Measurements from ENCODE around the gene PFN3. TPM values are rescaled to one million over a fixed set of nuclear protein-coding genes. Genes with fewer than 3 reads are reported as not detected.
A peak's percentile ranks its signal among the peaks of the same experiment; 100 is the strongest.

Gene PFN3
- total and polyA plus RNA-seq, 2 of the 4 experiments (the other 2 are of a cell fraction): not detected

DNA sequence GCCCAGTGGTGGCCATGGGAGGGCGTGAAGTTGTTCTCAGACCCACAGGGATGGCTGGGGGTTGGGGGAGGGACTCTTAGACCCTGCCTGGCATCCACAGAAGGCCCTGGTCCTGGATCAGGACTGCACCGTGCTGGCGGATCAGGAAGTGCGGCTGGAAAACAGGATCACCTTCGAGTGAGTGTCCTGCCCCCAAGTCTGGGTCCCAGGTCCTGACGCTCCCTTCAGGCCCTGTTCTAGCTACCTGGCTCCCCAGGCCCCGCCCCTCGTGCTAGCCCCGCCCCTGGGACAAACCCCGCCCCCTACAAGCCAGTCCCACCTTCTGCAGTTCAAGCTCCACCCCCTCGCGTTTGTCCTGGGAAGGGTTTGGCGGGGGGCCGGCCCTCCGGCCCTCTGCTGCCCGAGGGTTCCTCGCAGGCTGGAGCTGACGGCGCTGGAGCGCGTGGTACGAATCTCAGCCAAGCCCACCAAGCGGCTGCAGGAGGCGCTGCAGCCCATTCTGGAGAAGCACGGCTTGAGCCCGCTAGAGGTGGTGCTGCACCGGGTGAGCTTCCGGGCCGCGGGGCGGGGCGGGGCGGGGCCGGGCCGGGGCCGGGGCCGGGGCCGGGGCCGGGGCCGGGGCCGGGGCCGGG lies 29.9 kb downstream of the PFN3 start (continued):
- TF ChIP-seq MAZ (IDR thresholded peaks at IDR 0.05; ENCODE audit: borderline replicate concordance, low read depth, low read length): peak; percentile 40

DNA sequence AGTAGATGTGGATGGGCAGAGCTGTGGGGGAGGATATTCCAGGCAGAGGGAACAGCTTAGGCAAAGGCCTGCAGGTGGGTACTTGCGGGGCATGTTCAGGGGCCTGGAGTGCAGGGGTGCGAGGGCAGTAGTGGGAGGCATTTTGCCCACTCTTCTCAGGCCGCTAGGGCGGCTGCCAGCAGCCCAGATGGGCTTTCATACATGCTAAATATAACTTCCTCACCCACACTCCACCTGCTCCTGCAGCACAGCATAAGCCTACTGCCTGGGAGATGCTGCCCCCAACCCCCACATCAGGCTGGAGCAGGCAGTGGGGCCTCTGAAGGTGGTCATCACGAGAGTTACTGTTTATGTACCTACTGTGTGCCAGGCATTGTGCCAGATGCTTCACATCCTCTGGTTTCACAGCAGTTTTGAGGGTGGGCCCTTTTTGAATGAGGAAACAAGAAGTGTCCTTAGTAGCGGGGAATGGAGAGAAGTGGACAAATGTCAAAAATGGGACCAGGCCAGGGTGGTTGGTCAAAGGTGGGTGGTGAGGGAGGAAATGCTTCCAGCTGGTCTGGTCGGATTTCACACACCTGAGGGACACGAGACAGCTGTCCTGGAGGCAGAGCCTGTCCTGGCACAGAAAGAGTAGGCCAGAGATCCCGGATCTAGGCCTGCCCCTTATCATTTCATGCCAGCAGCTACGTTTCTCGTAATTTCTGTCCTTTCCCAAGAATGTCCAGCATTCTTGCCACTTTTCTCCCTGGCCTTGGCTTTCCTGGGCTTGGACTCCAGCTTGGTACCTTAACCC lies 30.6 kb downstream of the PFN3 start:
- no peak overlapping the region for H3K4me2 ChIP-seq (ENCODE audit: low read depth, low read length)
- no peak overlapping the region for H2BK5ac ChIP-seq (ENCODE audit: low read depth, low read length, poor library complexity, severe bottlenecking)
- no peak overlapping the region for H4K8ac ChIP-seq (ENCODE audit: low read depth in 2 of 2, low read length in 2 of 2)
- H3K4me1 ChIP-seq (ENCODE audit: control insufficient read depth, insufficient read depth, low read length): peaks cover 11% of the 10 kb centered on the region; the same call in 1 of the 2 replicates
- no peak overlapping the region for H3K27ac ChIP-seq (ENCODE audit: insufficient read depth, low read length)
- TF ChIP-seq CHD1 (IDR thresholded peaks at IDR 0.05; ENCODE audit: low read depth, low read length): no peak
- TF ChIP-seq FOS (IDR thresholded peaks at IDR 0.05; ENCODE audit: low read depth, low read length): no peak
- no peak for TF ChIP-seq SMC3 (IDR thresholded peaks at IDR 0.05; ENCODE audit: low read depth, low read length)
- TF ChIP-seq RAD21 (IDR thresholded peaks at IDR 0.05; ENCODE audit: low read length): no peak
- TF ChIP-seq RFX5 (IDR thresholded peaks at IDR 0.05; ENCODE audit: low read depth, low read length): no peak
- TF ChIP-seq BHLHE40 (IDR thresholded peaks at IDR 0.05; ENCODE audit: low read depth, low read length): no peak
- TF ChIP-seq, protein P1, sequence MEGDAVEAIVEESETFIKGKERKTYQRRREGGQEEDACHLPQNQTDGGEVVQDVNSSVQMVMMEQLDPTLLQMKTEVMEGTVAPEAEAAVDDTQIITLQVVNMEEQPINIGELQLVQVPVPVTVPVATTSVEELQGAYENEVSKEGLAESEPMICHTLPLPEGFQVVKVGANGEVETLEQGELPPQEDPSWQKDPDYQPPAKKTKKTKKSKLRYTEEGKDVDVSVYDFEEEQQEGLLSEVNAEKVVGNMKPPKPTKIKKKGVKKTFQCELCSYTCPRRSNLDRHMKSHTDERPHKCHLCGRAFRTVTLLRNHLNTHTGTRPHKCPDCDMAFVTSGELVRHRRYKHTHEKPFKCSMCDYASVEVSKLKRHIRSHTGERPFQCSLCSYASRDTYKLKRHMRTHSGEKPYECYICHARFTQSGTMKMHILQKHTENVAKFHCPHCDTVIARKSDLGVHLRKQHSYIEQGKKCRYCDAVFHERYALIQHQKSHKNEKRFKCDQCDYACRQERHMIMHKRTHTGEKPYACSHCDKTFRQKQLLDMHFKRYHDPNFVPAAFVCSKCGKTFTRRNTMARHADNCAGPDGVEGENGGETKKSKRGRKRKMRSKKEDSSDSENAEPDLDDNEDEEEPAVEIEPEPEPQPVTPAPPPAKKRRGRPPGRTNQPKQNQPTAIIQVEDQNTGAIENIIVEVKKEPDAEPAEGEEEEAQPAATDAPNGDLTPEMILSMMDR (conservative IDR thresholded peaks at IDR 0.05; ENCODE audit: low read depth, low read length): no peak
- TF ChIP-seq MXI1 (IDR thresholded peaks at IDR 0.05; ENCODE audit: borderline replicate concordance, low read depth, low read length): no peak
- TF ChIP-seq, protein P2, sequence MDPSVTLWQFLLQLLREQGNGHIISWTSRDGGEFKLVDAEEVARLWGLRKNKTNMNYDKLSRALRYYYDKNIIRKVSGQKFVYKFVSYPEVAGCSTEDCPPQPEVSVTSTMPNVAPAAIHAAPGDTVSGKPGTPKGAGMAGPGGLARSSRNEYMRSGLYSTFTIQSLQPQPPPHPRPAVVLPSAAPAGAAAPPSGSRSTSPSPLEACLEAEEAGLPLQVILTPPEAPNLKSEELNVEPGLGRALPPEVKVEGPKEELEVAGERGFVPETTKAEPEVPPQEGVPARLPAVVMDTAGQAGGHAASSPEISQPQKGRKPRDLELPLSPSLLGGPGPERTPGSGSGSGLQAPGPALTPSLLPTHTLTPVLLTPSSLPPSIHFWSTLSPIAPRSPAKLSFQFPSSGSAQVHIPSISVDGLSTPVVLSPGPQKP (IDR thresholded peaks at IDR 0.05; ENCODE audit: borderline replicate concordance, low read depth, low read length): no peak
- TF ChIP-seq CEBPB (IDR thresholded peaks at IDR 0.05; ENCODE audit: low read depth, low read length): no peak
- ChIA-PET CTCF (interaction anchor here (0.6 to 1.5 kb wide), 8 partner anchors 12 to 95 kb away, joined by 3 to 8 read pairs (median 3); partner anchors contain the start of genes RGS14 and SLC34A1), POLR2A (ENCODE audit: unreplicated experiment) (no interaction called here)
- intact Hi-C loops (cut with micrococcal nuclease): loop anchor here (1.0 kb wide), 1 partner anchor 131 kb away; no protein-coding TSS in a partner anchor
- H3K18ac ChIP-seq (ENCODE audit: low read depth, low read length): no peak overlapping the region
- peaks cover 6% of the 10 kb centered on the region; the same call in 1 of the 2 replicates for H3K27me3 ChIP-seq (ENCODE audit: control insufficient read depth, insufficient read depth, low read length)
- H3K9me3 ChIP-seq (ENCODE audit: control insufficient read depth, insufficient read depth, low read length): no peaks in the 10 kb centered on the region
- H3K79me1 ChIP-seq (ENCODE audit: low read depth in 1 of 2, low read length in 2 of 2): no peaks in the 10 kb centered on the region
- H2AK5ac ChIP-seq (ENCODE audit: low read depth, low read length): no peak overlapping the region
- H3K4me3 ChIP-seq (ENCODE audit: insufficient read depth, low read depth, low read length): no peak overlapping the region
- no peak overlapping the region for H4K5ac ChIP-seq (ENCODE audit: low read depth, low read length)
- no peak overlapping the region for H4K91ac ChIP-seq (ENCODE audit: insufficient read depth, low read depth, low read length)
- no TSS peak for BruUV-seq (replicated peaks)
- H3K14ac ChIP-seq (replicated peaks; ENCODE audit: low read depth, low read length): no peak overlapping the region
- no peak overlapping the region for H3K9ac ChIP-seq (ENCODE audit: low read depth, low read length)
- no peak overlapping the region for H2BK20ac ChIP-seq (ENCODE audit: low read depth, low read length)
- in situ Hi-C loops (cut with MboI; ENCODE audit: low sequenced_read_pairs): no loop called here
- H2AFZ ChIP-seq (replicated peaks; ENCODE audit: low read length, poor library complexity): no peak overlapping the region
- dilution Hi-C loops (cut with HindIII; ENCODE audit: low sequenced_read_pairs, unreplicated experiment): no loop called here
- 70% methylated on average over 8 of the region's 11 CpGs; no CpG with 5 or more reads in 1 of the 2 experiments for WGBS, 2 experiments (ENCODE audit: extremely low coverage in 2 of 2, insufficient read length in 1 of 2)
- H3K56ac ChIP-seq (ENCODE audit: extremely low read depth, insufficient read depth, low read length): no peak overlapping the region
- no peaks in the 10 kb centered on the region; the same call in none of the 2 replicates for H4K20me1 ChIP-seq (ENCODE audit: insufficient read depth, low read length)
- ATAC-seq (ENCODE audit: low read depth) (no peak), DNase-seq (no peak)
- H2AK9ac ChIP-seq (replicated peaks; ENCODE audit: low read depth, low read length, poor library complexity): no peak overlapping the region
- H2BK15ac ChIP-seq (ENCODE audit: low read depth, low read length): no peak overlapping the region
- H2BK120ac ChIP-seq (ENCODE audit: low read depth, low read length): no peak overlapping the region
- H3K23ac ChIP-seq (ENCODE audit: low read depth, low read length): no peak overlapping the region
- no peaks in the 10 kb centered on the region for H3K36me3 ChIP-seq (ENCODE audit: control insufficient read depth, insufficient read depth, low read length)
- H3K9me1 ChIP-seq (ENCODE audit: insufficient read depth, low read length): no peaks in the 10 kb centered on the region
- H3K4ac ChIP-seq (ENCODE audit: low read depth, low read length): no peak overlapping the region

All from IMR-90 (cell line).